ENCODE measurements around the gene PARL.

The PARL gene

DNA sequence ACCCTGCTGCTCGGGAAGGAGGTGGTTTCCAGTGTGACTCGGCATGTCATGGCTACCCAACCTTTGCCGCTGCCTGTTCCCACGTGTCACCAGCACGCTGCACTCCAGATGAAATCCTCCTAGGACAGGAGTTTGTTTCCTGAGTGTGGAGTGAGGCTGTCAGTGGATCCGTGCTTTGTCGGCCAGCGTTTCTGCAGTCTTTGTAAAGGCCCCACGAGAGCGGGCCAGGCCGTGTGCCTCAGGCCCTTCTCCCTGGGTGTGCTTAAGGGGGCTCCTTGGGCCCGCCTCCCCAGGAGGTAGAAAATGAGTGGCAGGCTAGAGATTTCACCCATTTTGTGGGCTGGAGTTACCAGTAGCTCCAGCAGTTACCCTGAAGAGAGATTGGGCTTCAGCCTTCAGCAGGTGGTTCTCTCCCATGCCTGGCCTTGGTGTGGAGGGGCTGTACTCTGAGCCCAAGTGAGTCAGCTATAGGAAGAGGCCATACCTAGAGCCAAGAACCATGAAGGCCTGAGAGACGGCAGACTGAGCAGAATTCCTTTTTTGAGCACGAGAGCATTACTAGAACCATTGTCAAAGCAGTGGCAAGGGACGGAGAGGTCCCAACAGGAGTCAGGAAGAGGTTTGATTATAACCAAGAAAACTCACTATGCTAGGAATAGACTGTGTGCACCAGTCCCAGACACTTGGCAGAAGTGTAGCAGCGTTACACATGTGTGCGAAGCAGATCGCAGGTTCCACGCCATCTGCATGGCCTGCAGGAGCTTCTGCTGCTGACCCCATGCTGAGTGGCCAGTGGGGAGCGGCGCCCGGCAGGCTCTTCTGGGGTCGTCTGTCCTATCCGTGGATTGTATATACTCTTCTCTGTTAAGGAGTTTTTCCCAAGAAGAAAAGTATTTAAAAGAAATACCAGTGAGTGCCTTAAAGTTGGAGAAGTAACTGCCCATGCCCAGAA is 73.8 kb downstream of the PARL start:
- TF ChIP-seq FOXK2 (IDR thresholded peaks at IDR 0.05): no peak
- no peak for TF ChIP-seq ELF4 (IDR thresholded peaks at IDR 0.05)
- TF ChIP-seq HDGF (IDR thresholded peaks at IDR 0.05; ENCODE audit: borderline replicate concordance): no peak
- TF ChIP-seq ARNT (IDR thresholded peaks at IDR 0.05): no peak
- TF ChIP-seq FOXA1 (IDR thresholded peaks at IDR 0.05): no peak
- no peak for TF ChIP-seq TARDBP (IDR thresholded peaks at IDR 0.05)
- no peak for TF ChIP-seq FOXM1 (IDR thresholded peaks at IDR 0.05; ENCODE audit: borderline replicate concordance)
- TF ChIP-seq NFRKB (IDR thresholded peaks at IDR 0.05): no peak
- no peak for TF ChIP-seq SP1 (IDR thresholded peaks at IDR 0.05)
- no peak for TF ChIP-seq L3MBTL2 (conservative IDR thresholded peaks at IDR 0.05)
- TF ChIP-seq LEF1 (IDR thresholded peaks at IDR 0.05; ENCODE audit: borderline replicate concordance): no peak
- TF ChIP-seq BHLHE40 (IDR thresholded peaks at IDR 0.05; ENCODE audit: borderline replicate concordance): no peak
- TF ChIP-seq SUZ12 (IDR thresholded peaks at IDR 0.05): no peak
- no peak for TF ChIP-seq PKNOX1 (IDR thresholded peaks at IDR 0.05)
- POLR2A ChIA-PET: no interaction called here
- CTCF ChIA-PET: no interaction called here
- no peak for DNase-seq (ENCODE audit: extremely low spot score)

- no peak for DNase-seq (ENCODE audit: extremely low spot score)
- ChIA-PET CTCF (no interaction called here), POLR2A (interaction anchor here (0.6 kb wide), 1 partner anchor 11 kb away, joined by 3 read pairs; no protein-coding TSS in a partner anchor)
- TF ChIP-seq FOXM1 (IDR thresholded peaks at IDR 0.05; ENCODE audit: borderline replicate concordance) (no peak), ZNF384 (IDR thresholded peaks at IDR 0.05) (no peak), FOXA1 (IDR thresholded peaks at IDR 0.05) (no peak), ELF4 (IDR thresholded peaks at IDR 0.05) (no peak), NFRKB (IDR thresholded peaks at IDR 0.05) (no peak), LEF1 (IDR thresholded peaks at IDR 0.05; ENCODE audit: borderline replicate concordance) (no peak), TARDBP (IDR thresholded peaks at IDR 0.05) (no peak), CTBP1 (IDR thresholded peaks at IDR 0.05; ENCODE audit: borderline replicate concordance) (no peak), FOXK2 (IDR thresholded peaks at IDR 0.05) (no peak), PKNOX1 (IDR thresholded peaks at IDR 0.05) (no peak), SP1 (IDR thresholded peaks at IDR 0.05) (no peak), SUZ12 (IDR thresholded peaks at IDR 0.05) (no peak), ARNT (IDR thresholded peaks at IDR 0.05) (no peak), L3MBTL2 (conservative IDR thresholded peaks at IDR 0.05) (no peak), HDGF (IDR thresholded peaks at IDR 0.05; ENCODE audit: borderline replicate concordance) (no peak), BHLHE40 (IDR thresholded peaks at IDR 0.05; ENCODE audit: borderline replicate concordance) (no peak)
Observed at GRCh38 chr3:183809270-183809669, 75.4 kb downstream of the PARL start.

DNA sequence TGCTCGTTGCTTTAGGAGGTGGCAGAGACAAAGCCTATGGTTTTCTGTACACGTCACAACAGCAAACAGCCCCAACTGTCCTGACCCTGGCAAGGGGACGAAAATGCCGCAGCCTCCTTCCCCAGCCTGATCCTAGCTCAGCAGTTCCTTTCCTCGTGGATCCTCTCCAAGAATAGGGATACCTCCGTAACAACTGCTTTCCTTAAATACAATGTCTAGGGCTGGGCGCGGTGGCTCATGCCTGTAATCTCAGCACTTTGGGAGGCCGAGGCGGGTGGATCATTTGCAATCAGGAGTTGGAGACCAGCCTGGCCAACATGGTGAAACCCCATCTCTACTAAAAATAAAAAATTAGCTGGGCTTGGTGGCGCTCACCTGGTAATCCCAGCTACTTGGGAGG is 76.3 kb downstream of the PARL start:
- TF ChIP-seq SP1 (IDR thresholded peaks at IDR 0.05): no peak
- TF ChIP-seq HDGF (IDR thresholded peaks at IDR 0.05; ENCODE audit: borderline replicate concordance): no peak
- no peak for TF ChIP-seq ZNF384 (IDR thresholded peaks at IDR 0.05)
- TF ChIP-seq FOXM1 (IDR thresholded peaks at IDR 0.05; ENCODE audit: borderline replicate concordance): no peak
- TF ChIP-seq LEF1 (IDR thresholded peaks at IDR 0.05; ENCODE audit: borderline replicate concordance): no peak
- TF ChIP-seq TARDBP (IDR thresholded peaks at IDR 0.05): no peak
- no peak for TF ChIP-seq PKNOX1 (IDR thresholded peaks at IDR 0.05)
- TF ChIP-seq NFRKB (IDR thresholded peaks at IDR 0.05): no peak
- no peak for TF ChIP-seq FOXK2 (IDR thresholded peaks at IDR 0.05)
- TF ChIP-seq FOXA1 (IDR thresholded peaks at IDR 0.05): no peak
- no peak for TF ChIP-seq L3MBTL2 (conservative IDR thresholded peaks at IDR 0.05)
- ChIA-PET CTCF (no interaction called here), POLR2A (no interaction called here)
- no peak for DNase-seq (ENCODE audit: extremely low spot score)

DNA sequence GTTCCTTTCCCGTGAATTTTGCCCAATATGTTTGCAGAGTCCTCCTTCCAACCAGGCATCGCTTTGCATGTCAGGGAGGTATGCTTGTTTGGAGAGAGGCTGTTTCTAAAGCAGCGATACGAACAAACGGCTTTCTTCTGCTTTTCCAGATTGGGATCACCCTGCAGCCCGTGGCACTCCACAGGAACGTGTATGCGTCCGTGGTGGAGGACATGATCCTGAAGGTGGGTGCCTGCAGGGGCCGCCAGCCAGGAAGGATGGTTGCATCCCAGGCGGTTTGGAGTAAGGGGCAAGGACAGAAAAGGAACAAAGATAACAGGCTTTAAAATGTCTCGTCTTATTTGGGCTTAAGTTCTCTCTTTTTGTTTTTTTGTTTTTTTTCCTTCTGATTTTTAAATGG is 76.8 kb downstream of the PARL start:
- CTCF ChIA-PET: no interaction called here
- no peak for DNase-seq (ENCODE audit: extremely low spot score)
- TF ChIP-seq HDGF (IDR thresholded peaks at IDR 0.05; ENCODE audit: borderline replicate concordance) (no peak), L3MBTL2 (conservative IDR thresholded peaks at IDR 0.05) (no peak), BHLHE40 (IDR thresholded peaks at IDR 0.05; ENCODE audit: borderline replicate concordance) (no peak), CTBP1 (IDR thresholded peaks at IDR 0.05; ENCODE audit: borderline replicate concordance) (no peak), LEF1 (IDR thresholded peaks at IDR 0.05; ENCODE audit: borderline replicate concordance) (no peak), SUZ12 (IDR thresholded peaks at IDR 0.05) (no peak), ELF4 (IDR thresholded peaks at IDR 0.05) (no peak)
- POLR2A ChIA-PET: no interaction called here

- ChIA-PET POLR2A (no interaction called here), CTCF (interaction anchor here (0.5 kb wide), 1 partner anchor 12 kb away, joined by 4 read pairs; no protein-coding TSS in a partner anchor)
- TF ChIP-seq FOXA1 (IDR thresholded peaks at IDR 0.05) (no peak), HDGF (IDR thresholded peaks at IDR 0.05; ENCODE audit: borderline replicate concordance) (no peak), CTBP1 (IDR thresholded peaks at IDR 0.05; ENCODE audit: borderline replicate concordance) (no peak), ZNF384 (IDR thresholded peaks at IDR 0.05) (no peak), ELF4 (IDR thresholded peaks at IDR 0.05) (no peak), FOXK2 (IDR thresholded peaks at IDR 0.05) (no peak), PKNOX1 (IDR thresholded peaks at IDR 0.05) (no peak), BHLHE40 (IDR thresholded peaks at IDR 0.05; ENCODE audit: borderline replicate concordance) (no peak), NFRKB (IDR thresholded peaks at IDR 0.05) (no peak), TARDBP (IDR thresholded peaks at IDR 0.05) (no peak), SP1 (IDR thresholded peaks at IDR 0.05) (no peak), L3MBTL2 (conservative IDR thresholded peaks at IDR 0.05) (no peak), FOXM1 (IDR thresholded peaks at IDR 0.05; ENCODE audit: borderline replicate concordance) (no peak), ARNT (IDR thresholded peaks at IDR 0.05) (no peak), SUZ12 (IDR thresholded peaks at IDR 0.05) (no peak), LEF1 (IDR thresholded peaks at IDR 0.05; ENCODE audit: borderline replicate concordance) (no peak)
- no peak for DNase-seq (ENCODE audit: extremely low spot score)
Observed at GRCh38 chr3:183807209-183807728, 77.4 kb downstream of the PARL start.

Measured in HEK293T (cell line).